Urinary bladder (tissue), 4 donors: Measurements from ENCODE around the gene ITLN1. TPM values are rescaled to one million over a fixed set of nuclear protein-coding genes. Genes with fewer than 3 reads are reported as not detected.

Experiments
- DNase-seq: peaks from one replicate; pipeline ENCODE4 v3.0.0-alpha.2; 2015; ENCODE audit errors: extremely low spot score
- H3K27ac ChIP-seq: one replicate; pipeline ENCODE4 v1.5.1; 2013; ENCODE audit warnings: low read depth, mild to moderate bottlenecking, moderate library complexity
- H3K36me3 ChIP-seq: one replicate; pipeline ENCODE4 v1.6.1; 2013; ENCODE audit warnings: mild to moderate bottlenecking, moderate library complexity; ENCODE audit not compliant: insufficient read depth
- H3K4me1 ChIP-seq: one replicate; pipeline ENCODE4 v1.6.1; 2013; ENCODE audit warnings: mild to moderate bottlenecking, moderate library complexity; ENCODE audit not compliant: insufficient read depth
- H3K4me3 ChIP-seq: one replicate; pipeline ENCODE4 v1.5.1; 2013; ENCODE audit warnings: low read depth, low read length
- WGBS: extraction: QIAGEN DNeasy Blood & Tissue Kit; methylation state at CpG from one replicate; pipeline ENCODE4 v1.1.7; 2013; 5-methylcytosine and 5-hydroxymethylcytosine counted together
- polyA plus RNA-seq: library from polyadenylated mRNA; stranded (reverse); fragments of 200-250 nt; gene quantifications from one replicate; pipeline ENCODE4 v1.2.3, GENCODE V29; 2013
- total RNA-seq: library from RNA; depleted of rRNA; stranded (reverse); fragments of >200 nt; gene quantifications from one replicate; pipeline ENCODE4 v1.2.3, GENCODE V29; 2014
- donor health status: healthy with polysubstance abuse.
- donor health status: healthy.

ITLN1 gene
- total and polyA plus RNA-seq, 2 donors: 0.56 to 3.4 TPM

- no peak overlapping the region for H3K27ac ChIP-seq
- no peaks in the 10 kb centered on the region for H3K36me3 ChIP-seq
- H3K4me3 ChIP-seq: no peak overlapping the region
- no peak for DNase-seq
- H3K4me1 ChIP-seq: no peaks in the 10 kb centered on the region
- WGBS: 47% methylated on average over 4 of the region's 4 CpGs
Measured at GRCh38 chr1:160836981-160837557, 47.9 kb downstream of the ITLN1 start.

- Histone ChIP-seq H3K4me3 (no peak overlapping the region), H3K4me1 (no peaks in the 10 kb centered on the region), H3K36me3 (no peaks in the 10 kb centered on the region), H3K27ac (no peak overlapping the region)
- DNase-seq: no peak
- WGBS: 69% methylated on average over 3 of the region's 3 CpGs
Measured at GRCh38 chr1:160836561-160836960, 48.4 kb downstream of the ITLN1 start.

- Histone ChIP-seq H3K4me3 (no peak overlapping the region), H3K27ac (no peak overlapping the region), H3K4me1 (no peaks in the 10 kb centered on the region), H3K36me3 (no peaks in the 10 kb centered on the region)
- 77% methylated on average over 3 of the region's 3 CpGs for WGBS
- no peak for DNase-seq
Measured at GRCh38 chr1:160835751-160836150, 49.2 kb downstream of the ITLN1 start.

GRCh38 chr1:160834945-160835565, 49.9 kb downstream of the ITLN1 start:
- H3K4me1 ChIP-seq: no peaks in the 10 kb centered on the region
- H3K4me3 ChIP-seq: no peak overlapping the region
- WGBS: 72% methylated on average over 3 of the region's 3 CpGs
- no peak overlapping the region for H3K27ac ChIP-seq
- no peaks in the 10 kb centered on the region for H3K36me3 ChIP-seq
- DNase-seq: no peak

GRCh38 chr1:160830321-160831153, 54.4 kb downstream of the ITLN1 start:
- Histone ChIP-seq H3K36me3 (no peaks in the 10 kb centered on the region), H3K4me3 (no peak overlapping the region), H3K27ac (no peak overlapping the region), H3K4me1 (no peaks in the 10 kb centered on the region)
- no peak for DNase-seq
- 53% methylated on average over 8 of the region's 8 CpGs for WGBS

- WGBS: 69% methylated on average over 1 of the region's 1 CpG
- DNase-seq: no peak
- no peak overlapping the region for H3K27ac ChIP-seq
- H3K4me1 ChIP-seq: no peaks in the 10 kb centered on the region
- no peak overlapping the region for H3K4me3 ChIP-seq
- no peaks in the 10 kb centered on the region for H3K36me3 ChIP-seq
Measured at GRCh38 chr1:160829766-160830165, 55.2 kb downstream of the ITLN1 start.

GRCh38 chr1:160827418-160827817, 57.6 kb downstream of the ITLN1 start:
- 86% methylated on average over 2 of the region's 2 CpGs for WGBS
- Histone ChIP-seq H3K36me3 (no peaks in the 10 kb centered on the region), H3K27ac (no peak overlapping the region), H3K4me1 (no peaks in the 10 kb centered on the region), H3K4me3 (no peak overlapping the region)
- DNase-seq: no peak

- H3K4me1 ChIP-seq: no peaks in the 10 kb centered on the region
- WGBS: 93% methylated on average over 1 of the region's 1 CpG
- H3K4me3 ChIP-seq: no peak overlapping the region
- no peak for DNase-seq
- H3K36me3 ChIP-seq: no peaks in the 10 kb centered on the region
- no peak overlapping the region for H3K27ac ChIP-seq
Measured at GRCh38 chr1:160826546-160826945, 58.4 kb downstream of the ITLN1 start.

Other genes with a start within 250 kb of the ITLN1 start
- 0.21 TPM for gene SLAMF1, start 238.1 kb downstream of the ITLN1 start, total RNA-seq
- gene SLAMF1, start 238.1 kb downstream of the ITLN1 start, polyA plus RNA-seq: 0.47 TPM
- 7.0 TPM for gene CD48, start 173.4 kb downstream of the ITLN1 start, total RNA-seq
- 7.5 TPM for gene CD48, start 173.4 kb downstream of the ITLN1 start, polyA plus RNA-seq
- 1.6 TPM for gene SLAMF7, start 145.9 kb downstream of the ITLN1 start, total RNA-seq
- 1.5 TPM for gene SLAMF7, start 145.9 kb downstream of the ITLN1 start, polyA plus RNA-seq
- 0.11 TPM for gene LY9, start 89.0 kb downstream of the ITLN1 start, total RNA-seq
- 0.49 TPM for gene LY9, start 89.0 kb downstream of the ITLN1 start, polyA plus RNA-seq
- gene CD244, start 22.3 kb downstream of the ITLN1 start, total RNA-seq: 0.21 TPM
- 0.89 TPM for gene CD244, start 22.3 kb downstream of the ITLN1 start, polyA plus RNA-seq
- not detected for gene ITLN2, start 69.6 kb upstream of the ITLN1 start, total RNA-seq
- gene ITLN2, start 69.6 kb upstream of the ITLN1 start, polyA plus RNA-seq: 0.37 TPM
- gene F11R, start 136.0 kb upstream of the ITLN1 start, total RNA-seq: 35.2 TPM
- gene F11R, start 136.0 kb upstream of the ITLN1 start, polyA plus RNA-seq: 23.4 TPM
- gene TSTD1, start 153.8 kb upstream of the ITLN1 start, total RNA-seq: 23.1 TPM
- gene TSTD1, start 153.8 kb upstream of the ITLN1 start, polyA plus RNA-seq: 36.7 TPM
- 46.7 TPM for gene USF1, start 160.8 kb upstream of the ITLN1 start, total RNA-seq
- 55.9 TPM for gene USF1, start 160.8 kb upstream of the ITLN1 start, polyA plus RNA-seq
- gene ARHGAP30, start 184.7 kb upstream of the ITLN1 start, total RNA-seq: 2.9 TPM
- 5.1 TPM for gene ARHGAP30, start 184.7 kb upstream of the ITLN1 start, polyA plus RNA-seq
- gene NECTIN4, start 204.4 kb upstream of the ITLN1 start, total RNA-seq: 12.2 TPM
- gene NECTIN4, start 204.4 kb upstream of the ITLN1 start, polyA plus RNA-seq: 5.0 TPM
- 1.3 TPM for gene KLHDC9, start 213.2 kb upstream of the ITLN1 start, total RNA-seq
- gene KLHDC9, start 213.2 kb upstream of the ITLN1 start, polyA plus RNA-seq: 8.4 TPM
- 9.8 TPM for gene PFDN2, start 232.9 kb upstream of the ITLN1 start, total RNA-seq
- 108 TPM for gene PFDN2, start 232.9 kb upstream of the ITLN1 start, polyA plus RNA-seq
- 18.9 TPM for gene NIT1, start 232.9 kb upstream of the ITLN1 start, total RNA-seq
- gene NIT1, start 232.9 kb upstream of the ITLN1 start, polyA plus RNA-seq: 49.5 TPM
- 16.9 TPM for gene DEDD, start 247.5 kb upstream of the ITLN1 start, total RNA-seq
- gene DEDD, start 247.5 kb upstream of the ITLN1 start, polyA plus RNA-seq: 43.0 TPM